Endothelial cell of umbilical vein (primary cell): ENCODE measurements around the gene WDR27. TPM values are rescaled to one million over a fixed set of nuclear protein-coding genes. Genes with fewer than 3 reads are reported as not detected.

ENCODE experiments used
- BruUV-seq: library from RNA; stranded (reverse); fragments of 400-500 nt; replicated peaks from 2 replicates; lab custom pipeline; 2021; lab: Mats Ljungman, UMichigan
- CTCF ChIA-PET: fragments of 300-600, 350-600 bp; sonication (Branson Sonifier 250); formaldehyde crosslinking; loops from one replicate; lab custom pipeline; 2021; ENCODE audit warnings: antibody characterized with exemption, inconsistent platforms; lab: Charles Lee
- POLR2A ChIA-PET: fragments of 300-600, 350-600 bp; sonication (Branson Sonifier 250); formaldehyde crosslinking; loops from one replicate; lab custom pipeline; 2021; ENCODE audit warnings: antibody characterized with exemption, inconsistent platforms; lab: Charles Lee
- DNase-seq: peaks from one replicate; pipeline ENCODE4 v3.0.0-alpha.2; 2011; ENCODE audit warnings: low read depth, low spot score
- FAIRE-seq: peaks from 2 replicates; lab custom pipeline; 2011; peaks lifted over from hg19 to GRCh38; lab: Jason Lieb, UNC
- H2AFZ ChIP-seq: 2 replicates; pipeline ENCODE4 v1.6.0; 2012; ENCODE audit warnings: low read depth, low read length, control low read depth, inconsistent platforms
- H3K27ac ChIP-seq: 2 replicates; pipeline ENCODE4 v1.5.1; 2011; ENCODE audit warnings: low read depth, mild to moderate bottlenecking, control low read depth, low read length, moderate library complexity; ENCODE audit not compliant: insufficient read depth
- H3K27me3 ChIP-seq, 2 experiments: 2 replicates each; pipeline versions ENCODE4 v1.6.0 to v1.6.1; 2011; ENCODE audit warnings: low read length in 2 of 2, mixed read lengths in 1 of 2; ENCODE audit not compliant: control insufficient read depth in 2 of 2, insufficient read depth in 2 of 2
- H3K36me3 ChIP-seq, 2 experiments: 2 replicates in 1 of 2; 3 replicates in 1 of 2; pipeline ENCODE4 v1.5.1; 2011; ENCODE audit warnings: low read length in 2 of 2, mild to moderate bottlenecking in 1 of 2, moderate library complexity in 1 of 2; ENCODE audit not compliant: control insufficient read depth in 2 of 2, insufficient read depth in 2 of 2; ENCODE audit errors: extremely low read depth in 1 of 2
- H3K4me1 ChIP-seq: 3 replicates; pipeline ENCODE4 v1.5.1; 2011; ENCODE audit warnings: mild to moderate bottlenecking, low read length; ENCODE audit not compliant: control insufficient read depth, insufficient read depth; ENCODE audit errors: extremely low read depth
- H3K4me2 ChIP-seq: 2 replicates; pipeline ENCODE4 v1.6.1; 2011; ENCODE audit warnings: low read length, control low read depth, mixed read lengths; ENCODE audit not compliant: insufficient read depth
- H3K4me3 ChIP-seq, 3 experiments: fragments of 200-600 bp in 1 of 3; sonication (generic), shearing (Covaris generic) in 1 of 3; replicated peaks in 1 of 3; 2 replicates each; pipeline ENCODE4 v1.5.1; 2011 to 2016; ENCODE audit warnings: control low read depth in 3 of 3, low read length in 3 of 3, mild to moderate bottlenecking in 2 of 3, inconsistent platforms in 1 of 3, low read depth in 1 of 3, moderate library complexity in 1 of 3; ENCODE audit not compliant: insufficient read depth in 1 of 3
- H3K79me2 ChIP-seq: 2 replicates; pipeline ENCODE4 v1.6.0; 2012; ENCODE audit warnings: low read length, inconsistent platforms; ENCODE audit not compliant: control insufficient read depth, insufficient read depth
- H3K9ac ChIP-seq: replicated peaks from 2 replicates; pipeline ENCODE3; 2011; ENCODE audit warnings: low read length, control low read depth; ENCODE audit not compliant: insufficient read depth; ENCODE audit errors: extremely low read depth
- H3K9me1 ChIP-seq: replicated peaks from 3 replicates; pipeline ENCODE4 v1.6.0; 2011; ENCODE audit warnings: mild to moderate bottlenecking, low read length; ENCODE audit not compliant: control insufficient read depth, insufficient read depth; ENCODE audit errors: extremely low read depth
- H3K9me3 ChIP-seq: replicated peaks from 2 replicates; pipeline ENCODE4 v1.5.1; 2012; ENCODE audit warnings: low read length, inconsistent platforms; ENCODE audit not compliant: control insufficient read depth, insufficient read depth
- H4K20me1 ChIP-seq: replicated peaks from 2 replicates; pipeline ENCODE3; 2011; ENCODE audit warnings: mild to moderate bottlenecking, low read length; ENCODE audit not compliant: control insufficient read depth, insufficient read depth; ENCODE audit errors: extremely low read depth
- CTCF ChIP-seq, 2 donors: IDR thresholded peaks; 1 replicate in 1 of 2; 2 replicates in 1 of 2; pipeline ENCODE4 v1.5.1; 2011; ENCODE audit warnings: low read length in 2 of 2, mild to moderate bottlenecking in 2 of 2, moderate library complexity in 2 of 2, control low read depth in 1 of 2, inconsistent platforms in 1 of 2, low read depth in 1 of 2; ENCODE audit not compliant: insufficient read depth in 1 of 2; ENCODE audit errors: extremely low read depth in 1 of 2
- EZH2 ChIP-seq: IDR thresholded peaks from 2 replicates; pipeline ENCODE4 v1.6.1; 2012; ENCODE audit warnings: borderline replicate concordance, low read depth, mild to moderate bottlenecking, moderate library complexity, low read length, inconsistent platforms; ENCODE audit not compliant: severe bottlenecking
- FOS ChIP-seq: IDR thresholded peaks from 2 replicates; pipeline ENCODE4 v1.6.1; 2011; ENCODE audit warnings: mild to moderate bottlenecking, low read length, moderate library complexity, borderline replicate concordance; ENCODE audit not compliant: insufficient read depth
- GATA2 ChIP-seq: IDR thresholded peaks from 2 replicates; pipeline ENCODE4 v1.7.0; 2011; ENCODE audit warnings: low read depth, mild to moderate bottlenecking, moderate library complexity, mixed read lengths, low read length; ENCODE audit not compliant: insufficient read length, insufficient read depth
- JUN ChIP-seq: IDR thresholded peaks from 2 replicates; pipeline ENCODE4 v1.6.1; 2011; ENCODE audit warnings: borderline replicate concordance, low read depth; ENCODE audit not compliant: insufficient read length, insufficient read depth
- MAX ChIP-seq: IDR thresholded peaks from 2 replicates; pipeline ENCODE4 v1.6.1; 2011; ENCODE audit not compliant: insufficient read depth, insufficient read length
- MYC ChIP-seq: IDR thresholded peaks from one replicate; pipeline ENCODE4 v1.6.1; 2011; ENCODE audit warnings: mild to moderate bottlenecking, low read depth, low read length
- POLR2A ChIP-seq: IDR thresholded peaks from 2 replicates; pipeline ENCODE4 v1.6.1; 2012; ENCODE audit warnings: low read depth, mild to moderate bottlenecking, control low read depth, low read length
- POLR2AphosphoS5 ChIP-seq: IDR thresholded peaks from 2 replicates; pipeline ENCODE4 v1.6.1; 2012; ENCODE audit warnings: low read depth, mild to moderate bottlenecking, control low read depth, low read length, moderate library complexity; ENCODE audit not compliant: insufficient read depth
- dilution Hi-C: fragments of 300-500 bp; cut with MboI; formaldehyde crosslinking; loops from one replicate; pipeline ENCODE4 v1.15.0; 2019; ENCODE audit warnings: low sequenced_read_pairs; ENCODE audit not compliant: extremely low pct_ligation_motif_present
- intact Hi-C: fragments of 100-400 bp; cut with micrococcal nuclease; formaldehyde crosslinking; loops from one replicate; pipeline ENCODE4 v1.10.0; 2022
- polyA plus RNA-seq, 4 experiments: library from polyadenylated mRNA; depleted of rRNA in 3 of 4; stranded (reverse) in 3 of 4; unstranded in 1 of 4; fragments of >200 nt; gene quantifications; 2 replicates each; pipeline versions ENCODE4 v1.2.1 to v1.2.3, GENCODE V29; 2011 to 2012; ENCODE audit warnings: missing spikeins in 1 of 4
- total RNA-seq: library from RNA; stranded (reverse); gene quantifications from 2 replicates; pipeline ENCODE4 v1.2.3, GENCODE V29; 2021

The WDR27 gene
- total and polyA plus RNA-seq, 2 donors (not counting 3 experiments of a cell fraction or from before 2014, with no cell fraction given) = 60.1 to 69.7 TPM

GRCh38 chr6:169567819-169568218, 134.0 kb downstream of the WDR27 start:
- H3K27me3 ChIP-seq = no peaks in the 10 kb centered on the region
- H2AFZ ChIP-seq = no peak overlapping the region
- peaks cover 10% of the 10 kb centered on the region for H3K4me1 ChIP-seq
- H3K36me3 ChIP-seq = no peaks in the 10 kb centered on the region
- dilution Hi-C loops (no loop called here), intact Hi-C loops (no loop called here)
- H3K9me3 ChIP-seq = no peaks in the 10 kb centered on the region
- POLR2A ChIA-PET = no interaction called here
- H3K9ac ChIP-seq = no peak overlapping the region
- H3K9me1 ChIP-seq = no peaks in the 10 kb centered on the region
- TF ChIP-seq POLR2A = no peak
- TF ChIP-seq FOS = no peak
- no peak for TF ChIP-seq MAX
- no peak for TF ChIP-seq MYC
- TF ChIP-seq CTCF (IDR thresholded peaks at IDR 0.05; ENCODE audit: extremely low read depth in 1 of 2, insufficient read depth in 1 of 2, low read depth in 1 of 2, low read length in 2 of 2) = no peak
- TF ChIP-seq POLR2AphosphoS5 = no peak
- TF ChIP-seq GATA2 = no peak
- TF ChIP-seq EZH2 = no peak
- no peak for TF ChIP-seq JUN
- H3K4me2 ChIP-seq = no peak overlapping the region
- H3K27ac ChIP-seq = no peak overlapping the region
- H3K79me2 ChIP-seq = no peaks in the 10 kb centered on the region
- no TSS peak for BruUV-seq
- H3K4me3 ChIP-seq = no peak overlapping the region
- H4K20me1 ChIP-seq = no peaks in the 10 kb centered on the region
- FAIRE-seq (no peak), DNase-seq (no peak)
- CTCF ChIA-PET = no interaction called here
